Right kidney (tissue), 1 donor: ENCODE measurements around the gene PAM.

Experiments used
- DNase-seq: peaks from one replicate; pipeline ENCODE4 v3.0.0-alpha.2; 2016

Gene PAM

GRCh38 chr5:102778478-102778877 lies 23.4 kb downstream of the PAM start:
- DNase-seq: no peak

- no peak for DNase-seq
Observed at GRCh38 chr5:102781359-102781758, 26.3 kb downstream of the PAM start.

- DNase-seq: no peak
Observed at GRCh38 chr5:102781786-102782185, 26.7 kb downstream of the PAM start.

- no peak for DNase-seq
Observed at GRCh38 chr5:102782217-102782872, 27.2 kb downstream of the PAM start.

GRCh38 chr5:102787134-102787533 lies 32.0 kb downstream of the PAM start:
- DNase-seq: no peak

- no peak for DNase-seq
Observed at GRCh38 chr5:102788788-102789187, 33.7 kb downstream of the PAM start.

- no peak for DNase-seq
Observed at GRCh38 chr5:102789469-102789868, 34.4 kb downstream of the PAM start.

GRCh38 chr5:102790748-102791147 lies 35.6 kb downstream of the PAM start:
- DNase-seq: no peak

GRCh38 chr5:102792705-102793104 lies 37.6 kb downstream of the PAM start:
- DNase-seq: no peak

- DNase-seq: no peak
Observed at GRCh38 chr5:102794047-102794446, 38.9 kb downstream of the PAM start.

- DNase-seq: no peak
Observed at GRCh38 chr5:102794677-102795331, 39.7 kb downstream of the PAM start.

GRCh38 chr5:102795526-102795925 lies 40.4 kb downstream of the PAM start:
- no peak for DNase-seq

- no peak for DNase-seq
Observed at GRCh38 chr5:102796009-102796408, 40.9 kb downstream of the PAM start.

- no peak for DNase-seq
Observed at GRCh38 chr5:102796498-102796897, 41.4 kb downstream of the PAM start.

- DNase-seq: no peak
Observed at GRCh38 chr5:102797322-102797884, 42.3 kb downstream of the PAM start.

GRCh38 chr5:102798104-102798785 lies 43.1 kb downstream of the PAM start:
- no peak for DNase-seq

- no peak for DNase-seq
Observed at GRCh38 chr5:102799017-102799416, 43.9 kb downstream of the PAM start.

GRCh38 chr5:102800427-102800826 lies 45.3 kb downstream of the PAM start:
- DNase-seq: no peak

GRCh38 chr5:102801371-102801770 lies 46.3 kb downstream of the PAM start:
- DNase-seq: no peak

- no peak for DNase-seq
Observed at GRCh38 chr5:102802708-102803458, 47.8 kb downstream of the PAM start.

- no peak for DNase-seq
Observed at GRCh38 chr5:102807878-102808502, 52.9 kb downstream of the PAM start.

GRCh38 chr5:102809033-102809432 lies 53.9 kb downstream of the PAM start:
- no peak for DNase-seq
